ENCODE results near the gene ZBTB46. TPM values are rescaled to one million over a fixed set of nuclear protein-coding genes. Genes with fewer than 3 reads are reported as not detected.

The ZBTB46 gene
- total and polyA plus RNA-seq, 4 donors: 0.79 to 12.1 (median 4.7) TPM

GRCh38 chr20:63752411-63753101, 78.5 kb downstream of the ZBTB46 start:
- no peaks in the 10 kb centered on the region for H3K9me3 ChIP-seq (ENCODE audit: control insufficient read depth in 4 of 4, low read length in 3 of 4)
- 95% methylated on average over 50 of the region's 50 CpGs for WGBS
- no peak overlapping the region for H3K27ac ChIP-seq (ENCODE audit: low read depth in 1 of 2, low read length in 2 of 2)
- H3K27me3 ChIP-seq (ENCODE audit: control insufficient read depth in 4 of 4, insufficient read depth in 4 of 4, low read length in 3 of 4): no peaks in the 10 kb centered on the region
- H3K4me1 ChIP-seq (ENCODE audit: control insufficient read depth in 4 of 4, insufficient read depth in 4 of 4, low read length in 3 of 4): no peaks in the 10 kb centered on the region
- H3K36me3 ChIP-seq (ENCODE audit: control insufficient read depth in 4 of 4, insufficient read depth in 3 of 4, low read depth in 1 of 4, low read length in 3 of 4): no peaks in the 10 kb centered on the region
- no peak for DNase-seq (ENCODE audit: low spot score)
- H3K4me3 ChIP-seq (ENCODE audit: low read depth in 1 of 3, low read length in 3 of 3): no peak overlapping the region
- H3K9ac ChIP-seq (ENCODE audit: low read depth in 1 of 2, low read length in 2 of 2): no peak overlapping the region
- TF ChIP-seq NR2F2 (IDR thresholded peaks at IDR 0.05): no peak
- no peak for TF ChIP-seq SP1 (IDR thresholded peaks at IDR 0.05)
- no peak for TF ChIP-seq GABPA (IDR thresholded peaks at IDR 0.05 in 1 of 2, conservative IDR thresholded peaks at IDR 0.05 in 1 of 2)
- TF ChIP-seq FOXA2 (IDR thresholded peaks at IDR 0.05): no peak
- TF ChIP-seq RAD21 (IDR thresholded peaks at IDR 0.05): no peak

- H3K9ac ChIP-seq (ENCODE audit: low read depth in 1 of 2, low read length in 2 of 2): no peak overlapping the region
- DNase-seq (ENCODE audit: low spot score): no peak
- WGBS: 67% methylated on average over 45 of the region's 45 CpGs
Measured at GRCh38 chr20:63751471-63752271, 79.4 kb downstream of the ZBTB46 start.

GRCh38 chr20:63750807-63751470, 80.1 kb downstream of the ZBTB46 start:
- H3K27ac ChIP-seq (ENCODE audit: low read depth in 1 of 2, low read length in 2 of 2): peak overlapping the region in 1 of 2 donors; percentile 20
- H3K27me3 ChIP-seq (ENCODE audit: control insufficient read depth in 4 of 4, insufficient read depth in 4 of 4, low read length in 3 of 4): no peaks in the 10 kb centered on the region
- no peaks in the 10 kb centered on the region for H3K4me1 ChIP-seq (ENCODE audit: control insufficient read depth in 4 of 4, insufficient read depth in 4 of 4, low read length in 3 of 4)
- H3K4me3 ChIP-seq (ENCODE audit: low read depth in 1 of 3, low read length in 3 of 3): no peak overlapping the region
- TF ChIP-seq EGR1 (IDR thresholded peaks at IDR 0.05; ENCODE audit: low read depth in 2 of 2): no peak
- no peak for TF ChIP-seq GABPA (IDR thresholded peaks at IDR 0.05 in 1 of 2, conservative IDR thresholded peaks at IDR 0.05 in 1 of 2)
- no peak for TF ChIP-seq TAF1 (conservative IDR thresholded peaks at IDR 0.05)
- no peak for TF ChIP-seq SP1 (IDR thresholded peaks at IDR 0.05)
- TF ChIP-seq FOXA2 (IDR thresholded peaks at IDR 0.05): no peak
- no peak for TF ChIP-seq NR2F2 (IDR thresholded peaks at IDR 0.05)
- no peak for TF ChIP-seq HNF4G (IDR thresholded peaks at IDR 0.05)
- no peak for TF ChIP-seq YY1 (IDR thresholded peaks at IDR 0.05)
- TF ChIP-seq MAX (IDR thresholded peaks at IDR 0.05): no peak
- no peak for TF ChIP-seq RXRA (IDR thresholded peaks at IDR 0.05)
- TF ChIP-seq FOXA1 (IDR thresholded peaks at IDR 0.05): no peak
- no peak for TF ChIP-seq REST (IDR thresholded peaks at IDR 0.05)
- no peak for TF ChIP-seq JUND (IDR thresholded peaks at IDR 0.05)
- TF ChIP-seq RAD21 (IDR thresholded peaks at IDR 0.05): no peak
- 77% methylated on average over 26 of the region's 26 CpGs for WGBS
- no peak for DNase-seq (ENCODE audit: low spot score)
- no peak overlapping the region for H3K9ac ChIP-seq (ENCODE audit: low read depth in 1 of 2, low read length in 2 of 2)
- no peaks in the 10 kb centered on the region for H3K9me3 ChIP-seq (ENCODE audit: control insufficient read depth in 4 of 4, low read length in 3 of 4)
- H3K36me3 ChIP-seq (ENCODE audit: control insufficient read depth in 4 of 4, insufficient read depth in 3 of 4, low read depth in 1 of 4, low read length in 3 of 4): no peaks in the 10 kb centered on the region

More at GRCh38 chr20:63751471-63752271, 79.4 kb downstream of the ZBTB46 start:
- peak overlapping the region in 1 of 2 donors; percentile 20 for H3K27ac ChIP-seq (ENCODE audit: low read depth in 1 of 2, low read length in 2 of 2)
- no peaks in the 10 kb centered on the region for H3K4me1 ChIP-seq (ENCODE audit: control insufficient read depth in 4 of 4, insufficient read depth in 4 of 4, low read length in 3 of 4)
- no peaks in the 10 kb centered on the region for H3K36me3 ChIP-seq (ENCODE audit: control insufficient read depth in 4 of 4, insufficient read depth in 3 of 4, low read depth in 1 of 4, low read length in 3 of 4)
- H3K27me3 ChIP-seq (ENCODE audit: control insufficient read depth in 4 of 4, insufficient read depth in 4 of 4, low read length in 3 of 4): no peaks in the 10 kb centered on the region
- no peak overlapping the region for H3K4me3 ChIP-seq (ENCODE audit: low read depth in 1 of 3, low read length in 3 of 3)
- TF ChIP-seq TAF1 (conservative IDR thresholded peaks at IDR 0.05) (no peak), SP1 (IDR thresholded peaks at IDR 0.05) (no peak), GABPA (IDR thresholded peaks at IDR 0.05 in 1 of 2, conservative IDR thresholded peaks at IDR 0.05 in 1 of 2) (no peak), MAX (IDR thresholded peaks at IDR 0.05) (no peak), FOXA2 (IDR thresholded peaks at IDR 0.05) (no peak)
- no peaks in the 10 kb centered on the region for H3K9me3 ChIP-seq (ENCODE audit: control insufficient read depth in 4 of 4, low read length in 3 of 4)
